ENCODE measurements around the gene DGCR6L.
"Not testable (repeated sequence)": the region's sequence is repeated elsewhere in the genome, so short reads cannot be mapped to it uniquely, and the experiment has no call there.

The DGCR6L gene

GRCh38 chr22:20315337-20316216 is 4.3 kb downstream of the DGCR6L start:
- Histone ChIP-seq H3K4me1 (ENCODE audit: control insufficient read depth, insufficient read depth, low read length) (peaks cover 6% of the 10 kb centered on the region), H3K27ac (ENCODE audit: insufficient read depth, low read depth, low read length, poor library complexity, severe bottlenecking) (no peak overlapping the region), H3K9me3 (ENCODE audit: control insufficient read depth, low read length) (no peaks in the 10 kb centered on the region), H3K4me3 (ENCODE audit: insufficient read depth, low read depth, low read length) (no peak overlapping the region), H3K27me3 (ENCODE audit: control insufficient read depth, insufficient read depth, low read length, poor library complexity, severe bottlenecking) (no peaks in the 10 kb centered on the region), H3K36me3 (ENCODE audit: control insufficient read depth, insufficient read depth, low read length) (no peaks in the 10 kb centered on the region)
- WGBS, 2 experiments: 92 to 95% methylated on average over 25 of the region's 25 CpGs

GRCh38 chr22:20314741-20315336 is 5.0 kb downstream of the DGCR6L start:
- H3K4me3 ChIP-seq (ENCODE audit: insufficient read depth, low read depth, low read length); H3K9me3 ChIP-seq (ENCODE audit: control insufficient read depth, low read length); H3K36me3 ChIP-seq (ENCODE audit: control insufficient read depth, insufficient read depth, low read length); H3K4me1 ChIP-seq (ENCODE audit: control insufficient read depth, insufficient read depth, low read length); H3K27me3 ChIP-seq (ENCODE audit: control insufficient read depth, insufficient read depth, low read length, poor library complexity, severe bottlenecking); H3K27ac ChIP-seq (ENCODE audit: insufficient read depth, low read depth, low read length, poor library complexity, severe bottlenecking): not testable (repeated sequence)
- 84 to 86% methylated on average over 12 of the region's 12 CpGs for WGBS, 2 experiments

- 100% methylated on average over 3 of the region's 5 CpGs for WGBS, 2 experiments
- not testable (repeated sequence) for H3K27me3 ChIP-seq (ENCODE audit: control insufficient read depth, insufficient read depth, low read length, poor library complexity, severe bottlenecking); H3K4me3 ChIP-seq (ENCODE audit: insufficient read depth, low read depth, low read length); H3K27ac ChIP-seq (ENCODE audit: insufficient read depth, low read depth, low read length, poor library complexity, severe bottlenecking); H3K4me1 ChIP-seq (ENCODE audit: control insufficient read depth, insufficient read depth, low read length); H3K36me3 ChIP-seq (ENCODE audit: control insufficient read depth, insufficient read depth, low read length); H3K9me3 ChIP-seq (ENCODE audit: control insufficient read depth, low read length)
These were observed 5.7 kb downstream of the DGCR6L start for GRCh38 chr22:20314206-20314605.

GRCh38 chr22:20313306-20314077 is 6.4 kb downstream of the DGCR6L start:
- H3K4me1 ChIP-seq (ENCODE audit: control insufficient read depth, insufficient read depth, low read length); H3K4me3 ChIP-seq (ENCODE audit: insufficient read depth, low read depth, low read length); H3K36me3 ChIP-seq (ENCODE audit: control insufficient read depth, insufficient read depth, low read length); H3K9me3 ChIP-seq (ENCODE audit: control insufficient read depth, low read length); H3K27ac ChIP-seq (ENCODE audit: insufficient read depth, low read depth, low read length, poor library complexity, severe bottlenecking); H3K27me3 ChIP-seq (ENCODE audit: control insufficient read depth, insufficient read depth, low read length, poor library complexity, severe bottlenecking): not testable (repeated sequence)
- 82 to 83% methylated on average over 6 to 8 of the region's 11 CpGs for whole genome bisulfite sequencing, 2 experiments

- WGBS, 2 experiments: 91 to 93% methylated on average over 14 of the region's 14 CpGs
- Histone ChIP-seq H3K36me3 (ENCODE audit: control insufficient read depth, insufficient read depth, low read length) (no peaks in the 10 kb centered on the region), H3K4me3 (ENCODE audit: insufficient read depth, low read depth, low read length) (no peak overlapping the region), H3K27ac (ENCODE audit: insufficient read depth, low read depth, low read length, poor library complexity, severe bottlenecking) (no peak overlapping the region), H3K9me3 (ENCODE audit: control insufficient read depth, low read length) (no peaks in the 10 kb centered on the region), H3K4me1 (ENCODE audit: control insufficient read depth, insufficient read depth, low read length) (no peaks in the 10 kb centered on the region), H3K27me3 (ENCODE audit: control insufficient read depth, insufficient read depth, low read length, poor library complexity, severe bottlenecking) (no peaks in the 10 kb centered on the region)
These were observed 7.3 kb downstream of the DGCR6L start for GRCh38 chr22:20312396-20313191.

GRCh38 chr22:20311249-20312062 is 8.4 kb downstream of the DGCR6L start:
- H3K4me3 ChIP-seq (ENCODE audit: insufficient read depth, low read depth, low read length); H3K27ac ChIP-seq (ENCODE audit: insufficient read depth, low read depth, low read length, poor library complexity, severe bottlenecking); H3K4me1 ChIP-seq (ENCODE audit: control insufficient read depth, insufficient read depth, low read length); H3K9me3 ChIP-seq (ENCODE audit: control insufficient read depth, low read length); H3K36me3 ChIP-seq (ENCODE audit: control insufficient read depth, insufficient read depth, low read length); H3K27me3 ChIP-seq (ENCODE audit: control insufficient read depth, insufficient read depth, low read length, poor library complexity, severe bottlenecking): not testable (repeated sequence)
- 94 to 95% methylated on average over 16 of the region's 20 CpGs for WGBS, 2 experiments

GRCh38 chr22:20310773-20311172 is 9.1 kb downstream of the DGCR6L start:
- WGBS, 2 experiments: 87 to 95% methylated on average over 6 of the region's 6 CpGs
- H3K27ac ChIP-seq (ENCODE audit: insufficient read depth, low read depth, low read length, poor library complexity, severe bottlenecking); H3K36me3 ChIP-seq (ENCODE audit: control insufficient read depth, insufficient read depth, low read length); H3K4me1 ChIP-seq (ENCODE audit: control insufficient read depth, insufficient read depth, low read length); H3K9me3 ChIP-seq (ENCODE audit: control insufficient read depth, low read length); H3K27me3 ChIP-seq (ENCODE audit: control insufficient read depth, insufficient read depth, low read length, poor library complexity, severe bottlenecking); H3K4me3 ChIP-seq (ENCODE audit: insufficient read depth, low read depth, low read length): not testable (repeated sequence)

- not testable (repeated sequence) for H3K9me3 ChIP-seq (ENCODE audit: control insufficient read depth, low read length); H3K27me3 ChIP-seq (ENCODE audit: control insufficient read depth, insufficient read depth, low read length, poor library complexity, severe bottlenecking); H3K36me3 ChIP-seq (ENCODE audit: control insufficient read depth, insufficient read depth, low read length); H3K4me3 ChIP-seq (ENCODE audit: insufficient read depth, low read depth, low read length); H3K27ac ChIP-seq (ENCODE audit: insufficient read depth, low read depth, low read length, poor library complexity, severe bottlenecking); H3K4me1 ChIP-seq (ENCODE audit: control insufficient read depth, insufficient read depth, low read length)
- WGBS, 2 experiments: 94% methylated on average over 5 of the region's 7 CpGs
These were observed 9.7 kb downstream of the DGCR6L start for GRCh38 chr22:20310180-20310579.

GRCh38 chr22:20308806-20309650 is 10.8 kb downstream of the DGCR6L start:
- not testable (repeated sequence) for H3K4me3 ChIP-seq (ENCODE audit: insufficient read depth, low read depth, low read length); H3K4me1 ChIP-seq (ENCODE audit: control insufficient read depth, insufficient read depth, low read length); H3K27ac ChIP-seq (ENCODE audit: insufficient read depth, low read depth, low read length, poor library complexity, severe bottlenecking); H3K9me3 ChIP-seq (ENCODE audit: control insufficient read depth, low read length); H3K27me3 ChIP-seq (ENCODE audit: control insufficient read depth, insufficient read depth, low read length, poor library complexity, severe bottlenecking); H3K36me3 ChIP-seq (ENCODE audit: control insufficient read depth, insufficient read depth, low read length)
- WGBS, 2 experiments: 92 to 95% methylated on average over 19 to 22 of the region's 22 CpGs
